Central memory CD8-positive, alpha-beta T cell (primary cell): ENCODE data around the gene LRRC32.

Experiments used
- ATAC-seq: fragments of 150-1000 bp; cut with Tn5 transposase; replicated peaks from 2 replicates; pipeline ENCODE4 v1.10.0; 2022; ENCODE audit warnings: mild to moderate bottlenecking, moderate FRiP score, moderate number of reproducible peaks; ENCODE audit not compliant: poor library complexity, severe bottlenecking; ENCODE audit errors: extremely low read depth
- DNase-seq, 2 donors: peaks; one replicate each; pipeline ENCODE4 v3.0.0; 2021; ENCODE audit warnings: low spot score in 2 of 2
- H3K27ac Mint-ChIP-seq: one replicate; pipeline ENCODE4 v1.8.0; 2022; ENCODE audit warnings: low read depth, mild to moderate bottlenecking, moderate library complexity, mixed read lengths
- H3K27me3 Mint-ChIP-seq: one replicate; pipeline ENCODE4 v1.8.0; 2022; ENCODE audit warnings: mixed read lengths
- H3K36me3 Mint-ChIP-seq: one replicate; pipeline ENCODE4 v1.8.0; 2022; ENCODE audit warnings: mild to moderate bottlenecking, moderate library complexity, mixed read lengths; ENCODE audit not compliant: insufficient read depth
- H3K4me1 Mint-ChIP-seq: one replicate; pipeline ENCODE4 v1.8.0; 2022; ENCODE audit warnings: mixed read lengths
- H3K4me3 Mint-ChIP-seq: one replicate; pipeline ENCODE4 v1.8.0; 2022; ENCODE audit warnings: mild to moderate bottlenecking, moderate library complexity, mixed read lengths
- H3K9me3 Mint-ChIP-seq: one replicate; pipeline ENCODE4 v1.8.0; 2022; ENCODE audit warnings: mixed read lengths

The LRRC32 gene, protein sequence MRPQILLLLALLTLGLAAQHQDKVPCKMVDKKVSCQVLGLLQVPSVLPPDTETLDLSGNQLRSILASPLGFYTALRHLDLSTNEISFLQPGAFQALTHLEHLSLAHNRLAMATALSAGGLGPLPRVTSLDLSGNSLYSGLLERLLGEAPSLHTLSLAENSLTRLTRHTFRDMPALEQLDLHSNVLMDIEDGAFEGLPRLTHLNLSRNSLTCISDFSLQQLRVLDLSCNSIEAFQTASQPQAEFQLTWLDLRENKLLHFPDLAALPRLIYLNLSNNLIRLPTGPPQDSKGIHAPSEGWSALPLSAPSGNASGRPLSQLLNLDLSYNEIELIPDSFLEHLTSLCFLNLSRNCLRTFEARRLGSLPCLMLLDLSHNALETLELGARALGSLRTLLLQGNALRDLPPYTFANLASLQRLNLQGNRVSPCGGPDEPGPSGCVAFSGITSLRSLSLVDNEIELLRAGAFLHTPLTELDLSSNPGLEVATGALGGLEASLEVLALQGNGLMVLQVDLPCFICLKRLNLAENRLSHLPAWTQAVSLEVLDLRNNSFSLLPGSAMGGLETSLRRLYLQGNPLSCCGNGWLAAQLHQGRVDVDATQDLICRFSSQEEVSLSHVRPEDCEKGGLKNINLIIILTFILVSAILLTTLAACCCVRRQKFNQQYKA

GRCh38 chr11:76670485-76671236 lies at the start of gene LRRC32:
Gene LRRC32 (minus strand): TSS chr11:76670747. CDS start chr11:76665954, 4,793 bp downstream.
- H3K4me1 Mint-ChIP-seq, result peaks cover 30% of the 10 kb centered on the region
- H3K27ac Mint-ChIP-seq, result peak within 1 kb of the TSS; percentile 38
- no peak for ATAC-seq

DNA sequence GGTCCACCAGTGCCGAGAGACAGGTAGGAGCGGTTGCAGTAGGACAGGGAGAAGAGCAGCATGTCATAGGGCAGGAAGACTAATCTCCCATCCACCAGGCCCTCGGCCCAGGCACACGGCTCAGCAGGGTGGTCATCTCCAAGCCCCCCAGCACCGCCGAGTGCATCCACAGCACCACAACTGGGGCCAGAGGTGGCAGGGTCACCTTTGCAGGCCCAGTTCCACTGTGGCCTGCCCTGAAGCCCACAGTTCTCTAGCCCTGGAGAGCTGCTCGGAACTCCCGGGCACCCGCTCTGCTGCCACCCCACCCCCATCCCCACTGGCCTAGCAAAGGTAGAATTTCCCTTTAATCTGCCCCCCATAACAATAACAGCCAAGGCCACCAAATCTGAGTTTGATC lies 49.1 kb upstream of the LRRC32 start:
- H3K36me3 Mint-ChIP-seq, result no peaks in the 10 kb centered on the region
- peaks cover 12% of the 10 kb centered on the region for H3K27me3 Mint-ChIP-seq
- H3K4me3 Mint-ChIP-seq, result no peak overlapping the region
- DNase-seq (no peak), ATAC-seq (no peak)
- no peaks in the 10 kb centered on the region for H3K9me3 Mint-ChIP-seq
- H3K4me1 Mint-ChIP-seq, result peaks cover 5% of the 10 kb centered on the region
- H3K27ac Mint-ChIP-seq, result no peak overlapping the region

More at GRCh38 chr11:76670485-76671236, at the start of gene LRRC32:
- DNase-seq, result no peak
- Mint-ChIP-seq H3K4me3 (peak within 1 kb of the TSS; percentile 74), H3K36me3 (no peaks in the 10 kb centered on the region), H3K27me3 (peaks cover 16% of the 10 kb centered on the region), H3K9me3 (no peaks in the 10 kb centered on the region)

GRCh38 chr11:76719281-76719680 lies 48.7 kb upstream of the LRRC32 start:
- Mint-ChIP-seq H3K9me3 (no peaks in the 10 kb centered on the region), H3K27ac (no peak overlapping the region), H3K4me1 (peaks cover 5% of the 10 kb centered on the region), H3K4me3 (no peak overlapping the region), H3K36me3 (no peaks in the 10 kb centered on the region), H3K27me3 (peaks cover 12% of the 10 kb centered on the region)
- DNase-seq, result no peak
- no peak for ATAC-seq

DNA sequence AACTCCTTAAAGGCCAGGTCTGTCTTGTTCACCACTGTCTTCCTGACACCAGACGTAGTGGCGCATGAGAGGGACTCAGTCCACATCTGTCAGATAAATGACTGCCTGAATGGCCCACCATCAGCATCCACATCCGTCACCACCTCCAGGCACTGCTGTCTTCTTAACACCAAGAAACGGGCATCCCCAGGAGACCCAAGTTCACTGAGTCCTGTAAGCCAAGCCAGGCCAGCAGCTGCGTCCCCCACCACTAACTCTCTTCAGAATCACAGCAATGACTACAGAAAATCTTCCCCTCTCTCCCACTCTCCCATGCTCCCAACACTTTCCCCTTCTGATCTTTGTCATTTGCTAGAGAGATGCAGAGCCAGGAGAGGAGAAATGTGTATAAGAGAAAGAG lies 47.3 kb upstream of the LRRC32 start:
- Mint-ChIP-seq H3K4me3 (no peak overlapping the region), H3K27ac (no peak overlapping the region), H3K27me3 (peaks cover 8% of the 10 kb centered on the region), H3K9me3 (no peaks in the 10 kb centered on the region), H3K36me3 (no peaks in the 10 kb centered on the region), H3K4me1 (peaks cover 5% of the 10 kb centered on the region)
- DNase-seq, result no peak
- ATAC-seq, result no peak

GRCh38 chr11:76717369-76717768 lies 46.8 kb upstream of the LRRC32 start:
- ATAC-seq, result no peak
- Mint-ChIP-seq H3K27ac (no peak overlapping the region), H3K27me3 (peaks cover 4% of the 10 kb centered on the region), H3K4me1 (peaks cover 5% of the 10 kb centered on the region), H3K36me3 (no peaks in the 10 kb centered on the region), H3K4me3 (no peak overlapping the region), H3K9me3 (no peaks in the 10 kb centered on the region)
- no peak for DNase-seq

GRCh38 chr11:76716268-76716667 lies 45.7 kb upstream of the LRRC32 start:
- Mint-ChIP-seq H3K4me3 (no peak overlapping the region), H3K4me1 (no peaks in the 10 kb centered on the region), H3K27me3 (no peaks in the 10 kb centered on the region), H3K36me3 (no peaks in the 10 kb centered on the region), H3K9me3 (no peaks in the 10 kb centered on the region), H3K27ac (no peak overlapping the region)
- DNase-seq (no peak), ATAC-seq (no peak)

- H3K36me3 Mint-ChIP-seq, result no peaks in the 10 kb centered on the region
- no peak overlapping the region for H3K27ac Mint-ChIP-seq
- ATAC-seq (no peak), DNase-seq (no peak)
- no peaks in the 10 kb centered on the region for H3K4me1 Mint-ChIP-seq
- H3K9me3 Mint-ChIP-seq, result no peaks in the 10 kb centered on the region
- no peak overlapping the region for H3K4me3 Mint-ChIP-seq
- no peaks in the 10 kb centered on the region for H3K27me3 Mint-ChIP-seq
Observed at GRCh38 chr11:76714493-76714892, 43.9 kb upstream of the LRRC32 start.

DNA sequence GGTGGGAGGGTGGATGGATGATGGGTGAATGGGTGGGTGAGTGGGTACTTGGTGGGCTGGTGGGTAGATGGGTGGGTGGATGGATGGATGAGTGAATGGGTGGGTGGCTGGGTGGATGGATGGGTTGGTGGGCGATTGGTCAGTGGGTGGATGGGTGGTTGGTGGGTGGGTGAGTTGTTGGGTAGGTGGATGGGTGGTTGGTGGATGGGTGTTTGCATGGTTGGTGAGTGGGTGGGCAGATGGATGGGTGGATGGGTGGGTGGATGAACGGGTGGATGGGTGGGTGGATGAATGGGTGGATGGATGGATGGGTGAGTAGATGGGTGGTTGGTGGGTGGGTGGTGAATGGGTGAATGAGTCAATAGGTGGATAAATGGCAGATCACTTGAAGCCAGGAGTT lies 43.0 kb upstream of the LRRC32 start:
- ATAC-seq (no peak), DNase-seq (no peak)
- Mint-ChIP-seq H3K27ac (no peak overlapping the region), H3K36me3 (no peaks in the 10 kb centered on the region), H3K4me3 (no peak overlapping the region), H3K27me3 (peaks cover 2% of the 10 kb centered on the region), H3K9me3 (no peaks in the 10 kb centered on the region), H3K4me1 (no peaks in the 10 kb centered on the region)

- no peaks in the 10 kb centered on the region for H3K36me3 Mint-ChIP-seq
- H3K4me3 Mint-ChIP-seq, result no peak overlapping the region
- H3K9me3 Mint-ChIP-seq, result no peaks in the 10 kb centered on the region
- DNase-seq (no peak), ATAC-seq (no peak)
- H3K4me1 Mint-ChIP-seq, result no peaks in the 10 kb centered on the region
- no peak overlapping the region for H3K27ac Mint-ChIP-seq
- H3K27me3 Mint-ChIP-seq, result peaks cover 9% of the 10 kb centered on the region
Observed at GRCh38 chr11:76712125-76712524, 41.6 kb upstream of the LRRC32 start.

DNA sequence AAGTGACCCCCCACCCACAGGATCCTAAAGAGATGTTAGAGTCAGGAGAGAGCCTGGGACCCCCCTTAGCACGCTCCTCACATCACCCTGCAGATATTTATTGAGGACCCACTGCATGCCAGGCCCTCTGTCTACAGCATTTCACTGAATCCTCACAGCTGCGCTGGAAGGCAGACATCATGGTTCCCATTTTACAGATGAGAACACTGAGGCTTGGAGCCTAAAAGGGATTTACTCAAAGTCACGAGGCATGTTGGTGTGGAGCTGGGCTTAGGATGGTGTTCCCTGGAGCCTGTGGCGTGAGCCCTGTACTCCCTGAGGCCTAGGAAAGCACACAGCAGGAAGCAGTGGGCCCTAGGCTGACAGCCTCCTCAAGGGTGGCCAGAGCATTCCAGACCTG lies 39.2 kb upstream of the LRRC32 start:
- no peak for ATAC-seq
- Mint-ChIP-seq H3K27me3 (peaks cover 9% of the 10 kb centered on the region), H3K9me3 (no peaks in the 10 kb centered on the region), H3K27ac (no peak overlapping the region), H3K4me1 (no peaks in the 10 kb centered on the region), H3K4me3 (no peak overlapping the region), H3K36me3 (no peaks in the 10 kb centered on the region)
- DNase-seq, result no peak

DNA sequence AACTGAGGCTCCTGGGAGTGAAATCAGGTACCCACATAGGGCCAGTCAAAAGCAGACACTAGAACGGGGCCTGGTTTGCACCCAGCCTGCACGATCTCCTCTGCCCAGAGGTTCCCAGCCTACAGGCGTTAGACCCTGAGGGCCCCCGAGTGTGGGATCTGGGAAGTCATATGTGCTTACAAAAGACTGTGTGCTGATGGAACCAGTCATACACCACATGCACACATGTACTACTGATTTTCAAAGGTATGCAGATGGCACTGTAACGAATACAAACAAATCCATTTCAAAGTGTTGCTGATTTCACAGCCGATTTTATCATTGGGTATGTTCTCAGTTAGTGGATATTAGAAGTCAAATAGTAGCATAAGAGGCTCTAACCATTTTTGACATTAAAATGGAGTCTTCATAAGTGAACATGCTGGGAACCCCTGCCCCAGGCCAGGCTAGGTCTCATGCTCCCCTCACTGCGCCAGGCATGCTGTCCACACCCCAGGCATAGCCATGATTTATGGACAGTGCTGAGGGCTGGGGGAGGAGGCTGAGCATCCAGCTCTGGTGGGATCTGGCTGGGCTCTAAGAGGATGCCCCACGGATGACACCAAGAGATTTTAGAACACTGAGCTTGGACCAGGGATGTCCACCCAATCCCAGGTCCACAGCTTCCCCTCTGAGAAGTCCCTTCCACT lies 38.6 kb upstream of the LRRC32 start:
- Mint-ChIP-seq H3K27me3 (peaks cover 11% of the 10 kb centered on the region), H3K36me3 (no peaks in the 10 kb centered on the region), H3K27ac (no peak overlapping the region), H3K9me3 (no peaks in the 10 kb centered on the region), H3K4me1 (no peaks in the 10 kb centered on the region), H3K4me3 (no peak overlapping the region)
- no peak for DNase-seq
- ATAC-seq, result no peak

- Mint-ChIP-seq H3K4me3 (no peak overlapping the region), H3K27ac (no peak overlapping the region)
Observed at GRCh38 chr11:76707293-76707825, 36.8 kb upstream of the LRRC32 start.

More at GRCh38 chr11:76707293-76707825, 36.8 kb upstream of the LRRC32 start:
- no peak for ATAC-seq
- no peak for DNase-seq
- no peaks in the 10 kb centered on the region for H3K4me1 Mint-ChIP-seq
- H3K9me3 Mint-ChIP-seq, result no peaks in the 10 kb centered on the region
- peaks cover 26% of the 10 kb centered on the region for H3K27me3 Mint-ChIP-seq
- no peaks in the 10 kb centered on the region for H3K36me3 Mint-ChIP-seq
